T-helper 22 cell (primary cell): ENCODE results near the gene SLX9.

Experiments used
- DNase-seq: peaks from one replicate; pipeline ENCODE4 v3.0.0-alpha.2; 2020; ENCODE audit warnings: low read depth

SLX9 gene

DNA sequence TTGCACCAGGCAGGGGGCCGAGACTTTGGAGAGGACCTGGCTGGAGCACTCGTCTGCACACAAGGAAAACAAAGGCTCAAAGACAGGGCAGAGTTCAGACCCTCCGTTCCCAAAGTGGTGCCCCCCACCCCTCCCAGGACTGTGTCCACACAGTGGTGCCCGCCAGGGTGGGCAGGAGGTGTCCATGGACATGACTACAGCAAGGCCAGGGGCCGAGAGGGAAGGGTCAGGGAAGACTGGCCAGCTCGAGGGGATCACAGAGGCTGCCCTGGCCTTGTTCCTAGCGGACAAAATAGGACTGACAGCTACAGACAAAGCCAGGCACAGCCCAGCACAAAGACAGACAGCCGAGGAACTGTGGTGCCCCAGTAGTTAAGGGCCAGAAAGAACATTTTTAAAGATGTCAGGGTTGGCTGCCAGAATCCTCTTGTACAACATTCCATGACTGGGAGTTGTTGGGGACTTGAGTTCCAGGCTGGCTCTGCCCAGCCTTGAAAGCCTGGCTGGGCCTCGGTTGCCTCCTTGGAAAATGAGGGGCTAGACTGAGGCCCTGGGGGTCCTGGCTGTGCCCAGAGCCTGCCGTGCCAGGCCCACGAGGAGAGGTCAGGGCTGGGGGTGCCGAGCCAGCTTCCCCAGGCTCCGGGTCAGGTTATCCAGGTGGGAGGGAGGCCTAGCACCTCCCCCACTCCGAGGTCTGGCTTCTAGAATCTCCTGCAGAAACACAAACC lies 63.7 kb downstream of the SLX9 start:
- DNase-seq: no peak

- DNase-seq: no peak
Measured at GRCh38 chr21:45004059-45004422, 64.2 kb downstream of the SLX9 start.

DNA sequence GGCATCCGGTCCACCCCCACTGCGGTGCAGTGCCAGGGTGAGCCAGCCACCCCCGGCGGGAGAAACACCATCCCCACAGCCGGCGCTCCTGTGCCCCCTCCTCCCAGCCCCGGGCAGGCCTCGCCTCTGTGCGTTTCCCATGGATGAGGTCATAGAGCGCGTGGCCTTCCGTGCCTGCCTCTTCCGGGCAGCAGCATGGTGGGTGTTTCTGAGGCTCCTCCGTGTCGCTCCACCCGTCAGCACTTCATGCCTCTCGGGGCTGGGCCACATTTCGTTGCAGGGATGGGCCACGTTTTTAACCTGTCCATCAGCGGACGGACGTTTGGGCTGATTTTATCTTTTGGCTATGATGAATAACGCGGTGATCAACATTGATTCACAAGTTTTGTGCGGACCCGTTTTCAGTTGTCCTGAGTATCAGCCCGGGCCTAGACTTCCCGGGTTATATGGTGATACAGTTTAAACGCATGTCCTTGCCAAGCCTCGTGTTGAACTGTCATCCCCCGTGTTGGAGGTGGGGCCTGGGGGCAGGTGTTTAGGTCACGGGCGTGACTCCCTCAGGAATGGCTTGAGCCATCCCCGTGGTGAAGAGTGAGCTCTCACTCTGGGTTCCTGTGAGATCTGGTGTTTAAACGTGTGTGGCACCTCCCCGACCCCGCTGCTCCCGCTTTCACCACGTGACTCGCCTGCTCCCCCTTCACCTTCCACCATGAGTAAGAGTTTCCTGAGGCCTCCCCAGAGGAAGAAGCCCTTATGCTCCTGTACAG lies 64.8 kb downstream of the SLX9 start:
- no peak for DNase-seq

- no peak for DNase-seq
Measured at GRCh38 chr21:45006536-45007095, 66.8 kb downstream of the SLX9 start.

- no peak for DNase-seq
Measured at GRCh38 chr21:45009616-45010015, 69.8 kb downstream of the SLX9 start.

- no peak for DNase-seq
Measured at GRCh38 chr21:45010096-45010495, 70.3 kb downstream of the SLX9 start.

DNA sequence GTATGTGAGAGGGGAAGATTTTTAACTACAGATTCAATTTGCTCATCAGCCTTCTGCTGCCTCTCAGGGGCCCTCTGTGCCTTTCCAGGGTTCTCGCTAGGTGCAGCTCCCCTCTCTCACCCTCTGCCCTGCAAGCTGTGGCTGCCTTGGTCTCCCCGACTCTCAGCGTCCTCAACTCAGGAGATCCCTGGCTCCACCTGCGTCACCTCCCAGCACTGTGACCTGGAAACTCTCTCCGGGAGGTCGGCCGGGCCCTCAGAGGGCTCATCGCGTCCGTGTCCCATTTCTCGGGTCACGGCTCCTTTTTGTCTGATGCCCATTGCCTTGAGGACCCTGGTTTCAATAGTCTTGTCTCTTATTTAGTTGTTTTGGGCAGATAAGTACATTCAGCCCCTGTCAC lies 71.0 kb downstream of the SLX9 start:
- no peak for DNase-seq

DNA sequence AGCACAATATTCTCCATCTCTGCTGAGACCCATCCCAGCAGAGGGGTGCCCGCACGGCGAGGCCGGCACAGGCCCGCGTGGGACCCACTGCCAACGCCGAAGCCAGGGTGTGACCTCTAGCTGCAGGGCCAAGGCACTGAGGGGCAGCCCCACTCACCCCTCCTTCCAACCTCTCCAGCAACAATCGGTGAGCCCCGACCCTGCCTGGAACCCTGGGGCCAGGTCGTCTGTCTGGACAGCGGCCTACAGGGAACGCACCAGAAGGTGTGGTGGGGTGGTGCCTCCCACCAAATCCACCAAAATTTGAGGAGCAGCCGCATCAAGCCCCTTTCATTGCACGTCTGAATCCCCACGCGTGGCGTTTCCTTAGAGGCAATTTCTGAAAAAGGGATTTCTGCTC lies 71.6 kb downstream of the SLX9 start:
- no peak for DNase-seq

GRCh38 chr21:45011911-45012661 lies 72.3 kb downstream of the SLX9 start:
- DNase-seq: no peak

- no peak for DNase-seq
Measured at GRCh38 chr21:45012662-45013259, 72.9 kb downstream of the SLX9 start.

GRCh38 chr21:45013260-45013841 lies 73.5 kb downstream of the SLX9 start:
- no peak for DNase-seq

DNA sequence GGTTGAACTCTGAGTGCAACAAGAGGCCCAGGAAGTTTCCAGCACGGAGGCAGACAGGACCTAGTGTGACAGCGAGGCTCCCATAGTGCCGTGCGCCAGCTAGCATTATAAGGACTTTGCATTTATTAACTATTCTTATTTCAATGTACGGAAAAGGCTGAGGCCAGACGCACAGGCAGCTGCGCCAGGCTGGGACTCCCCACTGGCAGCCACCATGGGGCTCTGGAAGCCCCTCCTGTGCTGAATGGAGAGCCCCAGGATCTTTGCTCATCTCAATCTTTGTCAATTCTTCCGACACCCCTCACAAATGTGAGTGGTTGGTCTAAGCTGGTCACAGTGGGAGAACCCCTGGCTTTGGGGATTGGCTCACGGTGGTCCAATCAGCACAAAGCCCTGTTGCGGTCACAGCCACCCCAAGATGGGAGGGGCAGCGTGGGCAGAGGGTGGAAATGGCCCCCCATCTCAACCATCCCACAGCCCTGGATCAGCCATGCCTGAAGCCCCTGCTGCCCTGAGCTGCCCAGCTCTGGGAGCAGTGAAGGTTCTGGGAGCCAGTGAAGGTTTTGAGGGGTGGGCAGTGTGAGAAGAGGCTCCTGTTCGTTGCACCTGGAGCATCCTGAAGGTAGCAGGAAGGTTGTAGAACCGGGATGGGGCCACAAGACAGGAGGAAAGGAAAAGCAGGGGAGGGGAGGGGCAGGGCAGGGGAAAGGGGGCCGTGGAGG lies 75.1 kb downstream of the SLX9 start:
- no peak for DNase-seq

DNA sequence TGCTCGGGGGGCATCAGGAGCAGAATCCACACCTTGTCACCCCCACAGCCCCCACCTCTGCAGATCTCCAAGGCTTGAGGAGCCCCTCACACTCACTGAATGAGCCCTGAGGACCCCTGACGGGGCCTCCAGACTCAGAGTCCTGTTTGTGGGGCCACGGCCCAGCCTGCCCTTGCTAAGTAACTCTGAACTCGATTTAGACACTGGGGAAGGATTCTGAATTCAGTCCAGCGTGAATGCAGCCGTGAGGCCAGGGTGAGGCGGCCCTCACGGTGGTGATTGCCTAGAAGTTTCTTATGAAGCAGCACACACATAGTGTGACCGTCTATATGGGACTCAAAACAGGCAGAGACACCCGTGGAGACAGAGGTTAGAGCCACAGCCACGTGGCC lies 75.6 kb downstream of the SLX9 start:
- DNase-seq: no peak

- no peak for DNase-seq
Measured at GRCh38 chr21:45016031-45016405, 76.2 kb downstream of the SLX9 start.

DNA sequence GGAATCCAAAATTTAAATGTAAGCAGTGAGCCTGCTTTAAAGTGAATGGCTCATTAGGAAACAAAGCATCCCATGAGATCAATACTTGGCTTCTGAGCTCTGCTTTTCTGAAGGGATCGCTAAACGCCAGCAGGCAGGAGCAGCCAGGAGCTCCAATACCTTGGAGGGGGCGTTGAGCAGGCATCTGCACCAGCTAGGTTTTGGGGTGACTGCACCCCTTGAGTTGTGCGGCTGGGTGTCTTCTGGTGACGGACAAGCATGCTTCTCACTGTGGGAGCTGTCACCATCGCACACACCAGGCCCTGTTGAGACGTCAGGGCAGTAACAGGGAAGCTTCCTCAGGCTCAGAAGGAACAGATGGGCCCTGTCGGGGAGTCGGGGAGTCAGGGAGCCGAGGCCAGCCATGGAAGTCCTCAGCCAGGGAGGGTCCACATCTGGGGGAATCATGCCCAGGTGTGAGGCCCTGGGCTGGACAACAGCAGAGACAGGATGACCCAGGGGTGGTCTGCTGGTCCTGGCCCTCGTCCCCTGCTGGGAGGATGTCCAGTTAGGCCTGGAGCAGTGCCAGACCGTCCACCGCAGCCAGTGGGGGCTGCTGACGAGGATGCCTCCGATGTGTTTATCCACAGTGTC lies 76.7 kb downstream of the SLX9 start:
- no peak for DNase-seq

DNA sequence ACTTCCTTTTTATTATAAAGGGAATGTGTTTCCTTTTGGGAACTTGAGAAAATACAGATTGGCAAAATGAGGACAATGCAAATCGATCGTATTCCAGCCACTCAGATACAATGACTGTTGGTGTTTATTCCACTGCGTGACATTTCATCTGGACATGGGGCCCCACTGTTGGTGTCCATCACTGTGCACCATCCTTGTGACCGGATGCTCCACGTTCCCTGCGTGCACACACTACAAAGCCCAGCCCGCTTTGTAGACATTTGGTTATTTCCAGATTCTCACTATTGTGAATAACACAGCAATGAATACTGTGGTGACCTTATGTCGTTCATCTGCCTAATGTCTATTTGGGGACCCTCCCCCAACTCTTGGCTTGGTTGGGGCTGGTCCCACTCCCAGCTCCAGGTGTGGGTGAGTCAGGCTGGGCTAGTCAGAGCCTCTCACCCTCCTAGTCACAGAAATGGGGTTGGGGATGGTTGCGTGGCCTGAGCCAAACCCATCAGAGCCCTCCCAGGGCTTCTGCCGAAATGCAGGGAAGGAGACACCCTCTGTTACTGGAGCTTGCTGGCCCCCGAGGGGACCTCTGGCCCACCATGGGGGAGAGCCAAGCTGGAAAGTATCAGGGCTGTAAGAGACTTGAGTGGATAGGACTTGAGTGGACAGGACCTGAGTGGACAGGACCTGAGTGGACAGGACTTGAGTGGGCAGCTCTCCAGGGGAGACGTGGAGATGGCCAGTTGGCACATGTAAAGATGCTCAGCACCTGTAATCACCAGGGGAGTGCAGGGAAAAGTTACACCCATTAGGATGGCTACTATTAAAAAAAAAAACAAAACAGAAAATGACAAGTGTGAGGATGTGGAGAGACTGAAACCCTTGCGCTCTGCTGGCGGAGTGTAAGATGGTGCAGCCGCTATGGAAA lies 77.5 kb downstream of the SLX9 start:
- DNase-seq: no peak

DNA sequence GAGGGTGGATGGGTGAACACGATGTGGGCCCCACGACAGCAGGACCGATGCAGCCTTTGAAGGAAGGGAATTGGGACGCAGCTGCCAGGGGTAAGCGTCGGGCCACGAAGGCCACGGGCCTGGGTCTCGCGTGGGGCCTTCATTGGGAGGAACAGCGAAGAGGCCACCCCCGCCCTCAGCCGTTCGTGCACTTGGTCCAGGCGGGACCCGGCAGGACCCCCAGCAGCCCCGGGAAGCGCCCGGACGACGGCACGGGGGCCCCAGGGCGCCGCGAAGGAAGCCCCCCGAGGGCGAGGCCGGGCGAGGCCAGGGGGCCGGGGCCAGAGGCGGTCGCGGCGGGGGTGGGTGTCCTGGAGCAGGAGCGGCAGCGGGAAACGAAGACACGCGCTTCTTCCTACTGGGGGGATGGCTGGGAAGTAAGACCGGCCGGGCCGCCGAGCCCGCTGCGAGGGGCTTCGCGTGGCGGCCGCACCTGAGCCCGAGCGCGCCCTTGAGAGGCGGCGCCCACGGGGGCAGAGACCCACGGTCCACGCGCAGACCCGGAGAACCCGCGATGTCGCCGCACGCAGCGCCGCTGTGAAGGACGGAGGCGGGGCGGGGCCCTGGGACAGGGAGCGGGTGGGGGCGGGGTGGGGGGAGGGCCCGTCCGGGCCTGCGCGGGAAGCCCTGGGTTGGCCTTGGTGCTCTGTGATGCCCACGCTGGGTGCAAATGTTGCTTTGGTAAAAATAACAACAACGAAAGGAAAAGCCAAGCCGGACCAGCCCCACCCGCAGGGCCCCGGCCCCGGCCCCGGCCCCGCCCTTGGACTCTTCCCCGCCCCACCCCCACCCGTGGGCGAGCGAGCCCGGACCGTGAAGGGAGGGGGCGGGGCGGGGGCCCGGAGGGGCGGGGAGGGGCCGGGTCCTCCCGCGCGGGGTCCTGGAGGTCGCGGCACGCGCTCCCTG lies 78.6 kb downstream of the SLX9 start:
- DNase-seq: no peak

- no peak for DNase-seq
Measured at GRCh38 chr21:45019076-45019886, 79.5 kb downstream of the SLX9 start.
